SH-SY5Y (cell line): ENCODE data around the gene TANC1.

Experiments
- GATA2 ChIP-seq: IDR thresholded peaks from 2 replicates; pipeline ENCODE4 v1.6.1; 2011; ENCODE audit warnings: mild to moderate bottlenecking, low read depth, low read length
- GATA3 ChIP-seq: IDR thresholded peaks from 2 replicates; pipeline ENCODE4 v1.6.1; 2011; ENCODE audit warnings: low read depth, mild to moderate bottlenecking, low read length, moderate library complexity

- TF ChIP-seq GATA2 (no peak), GATA3 (no peak)
Observed at GRCh38 chr2:159074605-159075004, 106.2 kb downstream of the TANC1 start.
